Kidney epithelial cell (primary cell): ENCODE results near the gene AGK. TPM values are rescaled to one million over a fixed set of nuclear protein-coding genes. Genes with fewer than 3 reads are reported as not detected.

Experiments used
- DNase-seq: peaks from one replicate; pipeline ENCODE4 v3.0.0-alpha.2; 2010; ENCODE audit warnings: low read depth
- H3K27me3 ChIP-seq: 2 replicates; pipeline ENCODE4 v1.6.0; 2011; ENCODE audit warnings: low read length; ENCODE audit not compliant: control insufficient read depth, insufficient read depth
- H3K36me3 ChIP-seq: 2 replicates; pipeline ENCODE4 v1.5.1; 2011; ENCODE audit warnings: low read length; ENCODE audit not compliant: control insufficient read depth, insufficient read depth
- H3K4me3 ChIP-seq: 2 replicates; pipeline ENCODE4 v1.5.1; 2011; ENCODE audit warnings: low read depth, mild to moderate bottlenecking, control low read depth, low read length
- CTCF ChIP-seq: IDR thresholded peaks from 2 replicates; pipeline ENCODE4 v1.5.1; 2011; ENCODE audit warnings: mild to moderate bottlenecking, moderate library complexity, low read length, control low read depth, inconsistent platforms; ENCODE audit not compliant: insufficient read depth, poor library complexity, severe bottlenecking
- total RNA-seq: library from RNA; depleted of rRNA; stranded (reverse); fragments of >200 nt; gene quantifications from 2 replicates; pipeline ENCODE4 v1.2.3, GENCODE V29; 2015

AGK gene
- total RNA-seq, 1 donor from 2014 or later, result 35.3 TPM

- no peak for TF ChIP-seq CTCF
- no peak for DNase-seq
- H3K36me3 ChIP-seq, result no peaks in the 10 kb centered on the region
- H3K27me3 ChIP-seq, result no peaks in the 10 kb centered on the region
- H3K4me3 ChIP-seq, result no peak overlapping the region
These were observed 140.8 kb downstream of the AGK start for GRCh38 chr7:141691961-141692360.

- no peak for DNase-seq
- no peak overlapping the region for H3K4me3 ChIP-seq
- no peak for TF ChIP-seq CTCF
- no peaks in the 10 kb centered on the region for H3K36me3 ChIP-seq
- H3K27me3 ChIP-seq, result no peaks in the 10 kb centered on the region
These were observed 141.9 kb downstream of the AGK start for GRCh38 chr7:141693082-141693481.

GRCh38 chr7:141695803-141696289 is 144.6 kb downstream of the AGK start:
- H3K27me3 ChIP-seq, result no peaks in the 10 kb centered on the region
- no peak for DNase-seq
- H3K4me3 ChIP-seq, result no peak overlapping the region
- TF ChIP-seq CTCF, result no peak
- no peaks in the 10 kb centered on the region for H3K36me3 ChIP-seq

- no peak overlapping the region for H3K4me3 ChIP-seq
- TF ChIP-seq CTCF, result no peak
- no peak for DNase-seq
- no peaks in the 10 kb centered on the region for H3K36me3 ChIP-seq
- no peaks in the 10 kb centered on the region for H3K27me3 ChIP-seq
These were observed 145.1 kb downstream of the AGK start for GRCh38 chr7:141696348-141696747.

GRCh38 chr7:141697211-141697871 is 146.1 kb downstream of the AGK start:
- Histone ChIP-seq H3K27me3 (no peaks in the 10 kb centered on the region), H3K4me3 (no peak overlapping the region), H3K36me3 (no peaks in the 10 kb centered on the region)
- peak; percentile 83 for DNase-seq
- no peak for TF ChIP-seq CTCF
